HuH-7.5 (cell line): Measurements from ENCODE around the gene MYO7B.

Experiments used
- DNase-seq: peaks from one replicate; pipeline ENCODE4 v3.0.0; 2011; ENCODE audit warnings: low spot score

MYO7B gene

GRCh38 chr2:127650785-127651380 is 115.4 kb downstream of the MYO7B start:
- DNase-seq, result no peak

GRCh38 chr2:127651381-127651809 is 115.9 kb downstream of the MYO7B start:
- DNase-seq, result no peak

GRCh38 chr2:127651971-127652550 is 116.6 kb downstream of the MYO7B start:
- DNase-seq, result no peak

- DNase-seq, result no peak
These were observed 117.4 kb downstream of the MYO7B start for GRCh38 chr2:127652786-127653357.

- no peak for DNase-seq
These were observed 118.1 kb downstream of the MYO7B start for GRCh38 chr2:127653421-127654083.

- DNase-seq, result no peak
These were observed 118.8 kb downstream of the MYO7B start for GRCh38 chr2:127654084-127654837.

- DNase-seq, result no peak
These were observed 119.3 kb downstream of the MYO7B start for GRCh38 chr2:127654838-127655175.

GRCh38 chr2:127655209-127656073 is 120.0 kb downstream of the MYO7B start:
- no peak for DNase-seq

GRCh38 chr2:127656569-127657231 is 121.2 kb downstream of the MYO7B start:
- no peak for DNase-seq

GRCh38 chr2:127657232-127657595 is 121.7 kb downstream of the MYO7B start:
- no peak for DNase-seq

GRCh38 chr2:127658146-127658545 is 122.7 kb downstream of the MYO7B start:
- no peak for DNase-seq

GRCh38 chr2:127658641-127659407 is 123.3 kb downstream of the MYO7B start:
- DNase-seq, result no peak

GRCh38 chr2:127659408-127660290 is 124.2 kb downstream of the MYO7B start:
- DNase-seq, result no peak

GRCh38 chr2:127660291-127660578 is 124.8 kb downstream of the MYO7B start:
- DNase-seq, result no peak

GRCh38 chr2:127661072-127661649 is 125.7 kb downstream of the MYO7B start:
- DNase-seq, result no peak

- DNase-seq, result no peak
These were observed 126.5 kb downstream of the MYO7B start for GRCh38 chr2:127661949-127662510.

GRCh38 chr2:127662937-127663565 is 127.6 kb downstream of the MYO7B start:
- no peak for DNase-seq

GRCh38 chr2:127663566-127664064 is 128.1 kb downstream of the MYO7B start:
- DNase-seq, result no peak
